Thyroid gland (tissue), 4 donors: ENCODE results near the gene CDC42EP4.

Experiments used
- CTCF ChIP-seq, 6 experiments: fragments of 200-600 bp in 3 of 6; fragments of 450-650 bp in 3 of 6; sonication (generic) in 3 of 6; IDR thresholded peaks; one replicate each; pipeline ENCODE4 v1.5.1; 2016 to 2019; ENCODE audit warnings: antibody characterized with exemption in 6 of 6, mild to moderate bottlenecking in 2 of 6, inconsistent platforms in 1 of 6, moderate library complexity in 1 of 6
- POLR2A ChIP-seq, 2 donors: fragments of 450-650 bp; IDR thresholded peaks; one replicate each; pipeline ENCODE4 v1.6.1; 2017; ENCODE audit warnings: antibody characterized with exemption in 2 of 2, mild to moderate bottlenecking in 2 of 2, moderate library complexity in 1 of 2

GRCh38 chr17:73290399-73291259 lies 21.2 kb downstream of the CDC42EP4 start:
- TF ChIP-seq POLR2A (IDR thresholded peaks at IDR 0.05) = no peak
- TF ChIP-seq CTCF (IDR thresholded peaks at IDR 0.05) = no peak
